ENCODE measurements around the gene EHMT1.

DNA sequence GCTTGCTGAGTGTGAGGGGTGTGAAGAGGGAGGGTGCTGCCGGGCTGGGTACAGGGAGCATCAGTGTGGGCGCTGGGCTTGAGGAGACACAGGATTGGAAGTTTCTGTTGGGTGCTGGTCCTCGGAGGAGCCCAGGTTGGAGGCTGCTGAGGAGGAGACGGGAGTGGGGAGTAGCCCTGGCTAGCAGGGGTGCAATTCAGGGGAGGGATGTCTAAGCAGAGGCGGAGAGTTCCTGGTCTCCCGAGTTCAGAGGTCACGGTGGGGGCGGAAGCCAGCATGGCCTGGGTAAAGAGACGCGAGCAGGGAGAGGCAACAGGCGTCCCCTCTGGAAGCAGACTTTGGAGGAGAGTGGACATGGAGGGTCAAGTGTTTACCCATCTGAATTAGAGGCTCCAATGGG is 196.0 kb downstream of the EHMT1 start:
- TF ChIP-seq, protein P1, sequence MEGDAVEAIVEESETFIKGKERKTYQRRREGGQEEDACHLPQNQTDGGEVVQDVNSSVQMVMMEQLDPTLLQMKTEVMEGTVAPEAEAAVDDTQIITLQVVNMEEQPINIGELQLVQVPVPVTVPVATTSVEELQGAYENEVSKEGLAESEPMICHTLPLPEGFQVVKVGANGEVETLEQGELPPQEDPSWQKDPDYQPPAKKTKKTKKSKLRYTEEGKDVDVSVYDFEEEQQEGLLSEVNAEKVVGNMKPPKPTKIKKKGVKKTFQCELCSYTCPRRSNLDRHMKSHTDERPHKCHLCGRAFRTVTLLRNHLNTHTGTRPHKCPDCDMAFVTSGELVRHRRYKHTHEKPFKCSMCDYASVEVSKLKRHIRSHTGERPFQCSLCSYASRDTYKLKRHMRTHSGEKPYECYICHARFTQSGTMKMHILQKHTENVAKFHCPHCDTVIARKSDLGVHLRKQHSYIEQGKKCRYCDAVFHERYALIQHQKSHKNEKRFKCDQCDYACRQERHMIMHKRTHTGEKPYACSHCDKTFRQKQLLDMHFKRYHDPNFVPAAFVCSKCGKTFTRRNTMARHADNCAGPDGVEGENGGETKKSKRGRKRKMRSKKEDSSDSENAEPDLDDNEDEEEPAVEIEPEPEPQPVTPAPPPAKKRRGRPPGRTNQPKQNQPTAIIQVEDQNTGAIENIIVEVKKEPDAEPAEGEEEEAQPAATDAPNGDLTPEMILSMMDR (conservative IDR thresholded peaks at IDR 0.05; ENCODE audit: low read length): no peak
- no peak for TF ChIP-seq EZH2phosphoT487 (IDR thresholded peaks at IDR 0.05; ENCODE audit: borderline replicate concordance)

Data from Loucy (cell line).